UCSD-AML1 (cell line): ENCODE measurements around the gene SAP30BP.
"Not testable (repeated sequence)": the region's sequence is repeated elsewhere in the genome, so short reads cannot be mapped to it uniquely, and the experiment has no call there.

Source experiments
- DNase-seq: peaks from one replicate; lab custom pipeline; 2025; ENCODE audit not compliant: unreplicated experiment; lab: John Stamatoyannopoulos, UW

Gene SAP30BP

GRCh38 chr17:75633486-75634375 lies 33.4 kb upstream of the SAP30BP start:
- peak; percentile 70 for DNase-seq

GRCh38 chr17:75634376-75634740 lies 32.8 kb upstream of the SAP30BP start:
- no peak for DNase-seq

- DNase-seq, result no peak
These were observed 32.2 kb upstream of the SAP30BP start for GRCh38 chr17:75634754-75635609.

- DNase-seq, result peak; percentile 54
These were observed 31.4 kb upstream of the SAP30BP start for GRCh38 chr17:75635610-75636202.

- no peak for DNase-seq
These were observed 30.6 kb upstream of the SAP30BP start for GRCh38 chr17:75636381-75637142.

GRCh38 chr17:75637143-75637538 lies 30.0 kb upstream of the SAP30BP start:
- no peak for DNase-seq

GRCh38 chr17:75637551-75637950 lies 29.6 kb upstream of the SAP30BP start:
- DNase-seq, result no peak

- not testable (repeated sequence) for DNase-seq
These were observed 29.1 kb upstream of the SAP30BP start for GRCh38 chr17:75638039-75638438.

GRCh38 chr17:75638893-75639292 lies 28.2 kb upstream of the SAP30BP start:
- DNase-seq, result no peak

GRCh38 chr17:75639327-75639726 lies 27.8 kb upstream of the SAP30BP start:
- no peak for DNase-seq

GRCh38 chr17:75639771-75640555 lies 27.2 kb upstream of the SAP30BP start:
- DNase-seq, result no peak

- DNase-seq, result no peak
These were observed 26.5 kb upstream of the SAP30BP start for GRCh38 chr17:75640556-75641119.

GRCh38 chr17:75641343-75641742 lies 25.8 kb upstream of the SAP30BP start:
- DNase-seq, result no peak

- DNase-seq, result no peak
These were observed 24.9 kb upstream of the SAP30BP start for GRCh38 chr17:75642182-75642783.

- no peak for DNase-seq
These were observed 24.1 kb upstream of the SAP30BP start for GRCh38 chr17:75642784-75643642.

GRCh38 chr17:75643643-75644017 lies 23.5 kb upstream of the SAP30BP start:
- DNase-seq, result no peak

- DNase-seq, result no peak
These were observed 21.6 kb upstream of the SAP30BP start for GRCh38 chr17:75645501-75645888.

- peak; percentile 81 for DNase-seq
These were observed 21.1 kb upstream of the SAP30BP start for GRCh38 chr17:75645889-75646637.
